ENCODE data around the gene NEO1.

The NEO1 gene

GRCh38 chr15:73078722-73079121, 26.5 kb downstream of the NEO1 start:
- no peak for TF ChIP-seq CTCF (conservative IDR thresholded peaks at IDR 0.05; ENCODE audit: control insufficient read depth, insufficient read depth, low read depth, low read length)
- no peak overlapping the region for H3K4me3 ChIP-seq (ENCODE audit: control insufficient read depth, low read depth, low read length)
- peak; percentile 86 for DNase-seq (ENCODE audit: low read depth)

GRCh38 chr15:73079565-73079964, 27.3 kb downstream of the NEO1 start:
- no peak for DNase-seq (ENCODE audit: low read depth)
- no peak for TF ChIP-seq CTCF (conservative IDR thresholded peaks at IDR 0.05; ENCODE audit: control insufficient read depth, insufficient read depth, low read depth, low read length)

GRCh38 chr15:73081321-73081958, 29.2 kb downstream of the NEO1 start:
- DNase-seq (ENCODE audit: low read depth): peak; percentile 76
- TF ChIP-seq CTCF (conservative IDR thresholded peaks at IDR 0.05; ENCODE audit: control insufficient read depth, insufficient read depth, low read depth, low read length): peak; percentile 66
- no peak overlapping the region for H3K4me3 ChIP-seq (ENCODE audit: control insufficient read depth, low read depth, low read length)

More at GRCh38 chr15:73079565-73079964, 27.3 kb downstream of the NEO1 start:
- no peak overlapping the region for H3K4me3 ChIP-seq (ENCODE audit: control insufficient read depth, low read depth, low read length)

GRCh38 chr15:73082812-73083211, 30.5 kb downstream of the NEO1 start:
- no peak for DNase-seq (ENCODE audit: low read depth)
- no peak overlapping the region for H3K4me3 ChIP-seq (ENCODE audit: control insufficient read depth, low read depth, low read length)
- no peak for TF ChIP-seq CTCF (conservative IDR thresholded peaks at IDR 0.05; ENCODE audit: control insufficient read depth, insufficient read depth, low read depth, low read length)

- no peak for TF ChIP-seq CTCF (conservative IDR thresholded peaks at IDR 0.05; ENCODE audit: control insufficient read depth, insufficient read depth, low read depth, low read length)
- H3K4me3 ChIP-seq (ENCODE audit: control insufficient read depth, low read depth, low read length): no peak overlapping the region
- DNase-seq (ENCODE audit: low read depth): no peak
Measured at GRCh38 chr15:73087098-73087497, 34.8 kb downstream of the NEO1 start.

- H3K4me3 ChIP-seq (ENCODE audit: control insufficient read depth, low read depth, low read length): no peak overlapping the region
- TF ChIP-seq CTCF (conservative IDR thresholded peaks at IDR 0.05; ENCODE audit: control insufficient read depth, insufficient read depth, low read depth, low read length): no peak
- DNase-seq (ENCODE audit: low read depth): no peak
Measured at GRCh38 chr15:73105064-73105463, 52.8 kb downstream of the NEO1 start.

GRCh38 chr15:73108676-73109075, 56.4 kb downstream of the NEO1 start:
- DNase-seq (ENCODE audit: low read depth): no peak
- TF ChIP-seq CTCF (conservative IDR thresholded peaks at IDR 0.05; ENCODE audit: control insufficient read depth, insufficient read depth, low read depth, low read length): no peak
- no peak overlapping the region for H3K4me3 ChIP-seq (ENCODE audit: control insufficient read depth, low read depth, low read length)

All from fibroblast of mammary gland (primary cell).